Activated T-cell treated with anti-CD3 and anti-CD28 coated beads, Interleukin-2, amount 50 U/mL, for 48 hours (primary cell): ENCODE results near the gene THADA.
"Not testable (repeated sequence)": the region's sequence is repeated elsewhere in the genome, so short reads cannot be mapped to it uniquely, and the experiment has no call there.

Experiments used
- DNase-seq, 2 experiments: peaks; one replicate each; pipeline ENCODE4 v3.0.0-alpha.2; 2020

The THADA gene

GRCh38 chr2:43593254-43593653 is 2.6 kb downstream of the THADA start:
- DNase-seq, result no peak

- no peak for DNase-seq
Observed at GRCh38 chr2:43592443-43592842, 3.4 kb downstream of the THADA start.

GRCh38 chr2:43585708-43586107 is 10.1 kb downstream of the THADA start:
- no peak for DNase-seq

GRCh38 chr2:43579275-43579981 is 16.4 kb downstream of the THADA start:
- no peak for DNase-seq

GRCh38 chr2:43576981-43577892 is 18.6 kb downstream of the THADA start:
- no peak for DNase-seq

GRCh38 chr2:43572244-43572643 is 23.6 kb downstream of the THADA start:
- no peak for DNase-seq

GRCh38 chr2:43569921-43570320 is 25.9 kb downstream of the THADA start:
- no peak for DNase-seq

- no peak for DNase-seq
Observed at GRCh38 chr2:43568228-43568627, 27.6 kb downstream of the THADA start.

- DNase-seq, result no peak
Observed at GRCh38 chr2:43566461-43566729, 29.4 kb downstream of the THADA start.

GRCh38 chr2:43563679-43564078 is 32.2 kb downstream of the THADA start:
- DNase-seq, result no peak

GRCh38 chr2:43560231-43560547 is 35.6 kb downstream of the THADA start:
- DNase-seq, result no peak

- peak; percentile 57 for DNase-seq
Observed at GRCh38 chr2:43559391-43560230, 36.2 kb downstream of the THADA start.

- DNase-seq, result no peak
Observed at GRCh38 chr2:43557196-43557595, 38.6 kb downstream of the THADA start.

- DNase-seq, result no peak
Observed at GRCh38 chr2:43556256-43556655, 39.6 kb downstream of the THADA start.

- DNase-seq, result no peak
Observed at GRCh38 chr2:43553341-43553855, 42.4 kb downstream of the THADA start.

GRCh38 chr2:43551990-43552389 is 43.8 kb downstream of the THADA start:
- no peak for DNase-seq

GRCh38 chr2:43548381-43548780 is 47.5 kb downstream of the THADA start:
- DNase-seq, result not testable (repeated sequence)

GRCh38 chr2:43542285-43542933 is 53.4 kb downstream of the THADA start:
- DNase-seq, result no peak

- DNase-seq, result no peak
Observed at GRCh38 chr2:43541165-43541564, 54.7 kb downstream of the THADA start.

- DNase-seq, result no peak
Observed at GRCh38 chr2:43540021-43540779, 55.6 kb downstream of the THADA start.

GRCh38 chr2:43539436-43539835 is 56.4 kb downstream of the THADA start:
- no peak for DNase-seq

- DNase-seq, result no peak
Observed at GRCh38 chr2:43538034-43538670, 57.7 kb downstream of the THADA start.
